Activated CD8-positive, alpha-beta memory T cell treated with anti-CD3 and anti-CD28 coated beads, Interleukin-2, amount 50 U/mL, for 24 hours (primary cell): ENCODE data around the gene DNAAF5.

Experiments used
- DNase-seq: peaks from one replicate; pipeline ENCODE4 v3.0.0-alpha.2; 2020; ENCODE audit errors: extremely low read depth

Gene DNAAF5

DNA sequence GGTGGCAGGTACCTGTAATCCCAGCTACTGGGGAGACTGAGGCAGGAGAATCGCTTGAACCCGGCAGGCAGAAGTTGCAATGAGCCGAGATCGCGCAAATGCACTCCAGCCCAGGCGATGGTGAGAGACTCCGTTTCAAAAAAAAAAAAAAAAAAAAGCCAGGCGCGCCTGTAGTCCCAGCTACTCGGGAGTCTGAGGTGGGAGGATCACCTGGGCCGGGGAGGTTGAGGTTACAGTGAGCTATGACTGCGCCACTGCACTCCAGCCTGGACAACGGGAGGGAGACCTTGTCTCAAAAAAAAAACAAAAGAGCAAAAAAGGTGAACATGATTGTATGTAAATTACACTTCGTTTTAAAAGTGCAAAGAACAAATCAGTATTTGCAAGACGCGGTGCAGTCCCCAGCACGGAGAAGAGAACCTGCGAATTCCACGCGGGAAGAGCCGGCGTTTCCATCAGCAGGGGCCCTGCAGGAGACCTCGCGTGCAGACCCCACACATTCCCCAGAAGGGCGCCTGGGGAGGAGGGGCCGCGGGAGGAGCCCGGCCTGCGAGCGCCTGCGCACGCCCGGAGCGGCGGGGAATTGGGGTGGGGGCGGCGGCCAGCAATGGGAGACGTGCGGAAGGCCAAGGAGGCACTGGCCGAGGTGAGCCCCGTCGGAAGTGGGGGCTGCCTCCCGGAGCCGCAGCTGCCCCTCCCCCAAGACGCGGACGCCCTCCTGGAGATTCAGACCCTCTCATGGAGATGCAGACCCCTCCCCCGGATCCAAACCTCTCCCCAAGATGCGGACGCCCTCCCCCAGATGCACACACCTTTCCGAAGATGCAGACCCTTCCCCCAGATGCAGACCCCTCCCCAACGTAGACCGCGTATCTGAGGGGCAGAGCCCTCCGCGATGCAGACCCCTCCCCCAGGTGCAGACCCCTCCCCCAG lies 89.1 kb downstream of the DNAAF5 start:
- DNase-seq: no peak

GRCh38 chr7:816300-816750 lies 89.8 kb downstream of the DNAAF5 start:
- peak; percentile 82 for DNase-seq

GRCh38 chr7:816751-817671 lies 90.5 kb downstream of the DNAAF5 start:
- DNase-seq: no peak

GRCh38 chr7:818031-818699 lies 91.7 kb downstream of the DNAAF5 start:
- no peak for DNase-seq

- DNase-seq: no peak
Measured at GRCh38 chr7:820341-820740, 93.8 kb downstream of the DNAAF5 start.

DNA sequence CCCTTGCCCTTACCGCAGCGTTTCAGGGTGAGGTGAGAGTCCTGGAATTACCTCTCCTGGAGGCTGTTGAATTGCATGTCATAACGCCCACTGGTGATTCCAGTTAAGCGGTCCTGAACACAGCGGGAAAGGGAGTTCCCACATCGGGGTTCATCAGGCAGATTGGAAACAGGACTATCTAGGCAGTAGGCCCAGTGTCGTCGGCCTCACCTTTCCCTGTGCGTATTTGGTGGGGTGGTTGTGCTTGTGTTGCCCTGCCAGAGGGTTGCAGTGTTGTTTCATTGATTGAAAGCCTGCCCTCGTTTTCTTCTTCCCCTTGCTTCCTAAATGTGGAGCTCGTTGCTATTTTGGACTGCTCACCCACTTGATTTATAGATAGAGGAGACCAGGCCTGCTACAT lies 95.2 kb downstream of the DNAAF5 start:
- DNase-seq: no peak

GRCh38 chr7:822692-823276 lies 96.3 kb downstream of the DNAAF5 start:
- DNase-seq: no peak

DNA sequence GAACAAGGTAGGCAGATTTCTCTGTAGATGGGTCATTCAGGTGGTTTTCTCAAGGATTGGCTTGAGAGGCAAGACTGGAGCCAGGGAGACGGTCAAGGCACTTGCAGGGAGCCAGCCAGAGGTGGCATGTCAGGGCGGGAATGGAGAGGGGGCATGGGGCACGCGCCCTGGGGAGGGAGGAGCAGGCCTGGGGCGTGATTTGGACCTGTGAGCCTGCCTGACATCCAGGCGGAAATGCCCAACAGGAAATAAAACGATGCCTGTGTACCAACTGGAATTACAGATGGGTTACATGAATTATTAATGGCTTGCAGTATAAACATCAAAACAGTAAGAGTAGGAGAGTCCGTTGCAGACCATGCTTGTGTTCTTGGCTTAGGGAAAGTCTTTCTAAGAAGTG lies 97.2 kb downstream of the DNAAF5 start:
- no peak for DNase-seq

- DNase-seq: no peak
Measured at GRCh38 chr7:824081-824480, 97.6 kb downstream of the DNAAF5 start.

DNA sequence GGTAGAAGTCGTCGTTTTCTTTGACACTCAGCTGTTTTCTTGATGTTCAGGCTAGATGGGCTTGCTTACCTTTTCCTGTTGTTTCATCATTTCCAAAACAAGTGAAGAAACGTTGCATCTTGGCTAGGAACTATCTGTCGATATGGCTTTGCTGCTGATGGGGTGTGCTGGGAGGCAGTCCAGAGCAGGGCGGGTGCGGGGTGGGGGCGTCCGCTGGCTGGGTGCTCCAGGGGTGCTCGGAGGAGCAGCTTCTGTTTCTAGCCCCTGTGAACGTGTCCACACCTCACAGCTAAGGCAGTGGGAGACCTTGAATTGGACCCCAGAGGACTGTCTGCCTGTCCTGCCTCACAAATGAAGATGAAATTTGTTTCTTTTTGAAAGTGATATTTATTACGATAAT lies 98.2 kb downstream of the DNAAF5 start:
- no peak for DNase-seq

DNA sequence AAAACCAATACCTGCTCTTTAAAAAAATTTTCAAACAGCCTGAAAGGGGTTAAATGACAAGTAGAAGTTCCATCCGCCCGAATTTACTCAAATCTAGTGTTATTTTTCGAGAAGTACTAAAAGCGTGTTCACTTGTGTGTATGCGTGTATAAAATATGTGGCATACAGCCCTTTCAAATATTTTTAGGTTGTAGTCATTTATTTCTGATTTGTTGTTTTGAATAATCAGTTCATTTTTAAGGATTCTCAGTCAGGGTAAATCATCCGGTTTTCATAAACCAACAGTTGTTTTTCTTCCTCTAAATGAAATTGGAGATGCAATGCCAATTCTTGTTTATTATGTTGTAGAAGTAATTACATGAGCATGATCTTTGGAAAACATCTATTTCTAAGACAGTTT lies 98.9 kb downstream of the DNAAF5 start:
- no peak for DNase-seq

DNA sequence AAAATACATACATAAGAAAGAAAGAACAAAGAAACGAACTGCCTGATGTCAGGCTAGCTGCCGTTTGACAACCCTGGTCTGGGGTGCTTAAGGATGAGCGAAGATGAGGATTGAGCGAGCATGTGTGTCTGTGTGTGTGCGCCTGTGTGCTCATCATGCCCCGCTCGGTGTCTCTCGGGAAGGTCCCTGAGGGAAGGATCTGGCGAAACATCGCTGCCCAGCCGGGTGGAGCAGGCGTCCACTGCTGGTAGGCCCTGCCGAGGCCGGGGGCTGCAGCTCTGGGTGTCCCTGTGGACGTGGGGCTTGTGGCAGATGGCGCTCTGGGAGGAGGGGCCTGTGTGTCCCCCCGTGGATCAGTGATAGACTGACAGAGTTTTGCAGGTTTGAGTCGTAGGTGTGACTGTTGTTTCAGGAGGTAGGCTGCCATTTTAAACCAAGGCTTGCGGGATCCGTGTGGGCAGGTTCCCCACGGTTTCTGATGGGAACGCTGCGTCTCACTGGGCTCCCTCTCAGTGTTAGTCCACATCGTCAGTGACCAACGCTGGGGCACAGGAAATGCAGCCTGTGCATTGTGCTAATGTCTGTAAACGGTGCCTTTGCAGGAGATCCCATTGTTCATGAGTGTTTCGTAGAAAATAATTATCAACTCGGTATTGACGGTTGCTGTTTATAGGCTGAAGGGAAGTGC lies 99.9 kb downstream of the DNAAF5 start:
- no peak for DNase-seq

GRCh38 chr7:828793-829561 lies 102.5 kb downstream of the DNAAF5 start:
- no peak for DNase-seq

DNA sequence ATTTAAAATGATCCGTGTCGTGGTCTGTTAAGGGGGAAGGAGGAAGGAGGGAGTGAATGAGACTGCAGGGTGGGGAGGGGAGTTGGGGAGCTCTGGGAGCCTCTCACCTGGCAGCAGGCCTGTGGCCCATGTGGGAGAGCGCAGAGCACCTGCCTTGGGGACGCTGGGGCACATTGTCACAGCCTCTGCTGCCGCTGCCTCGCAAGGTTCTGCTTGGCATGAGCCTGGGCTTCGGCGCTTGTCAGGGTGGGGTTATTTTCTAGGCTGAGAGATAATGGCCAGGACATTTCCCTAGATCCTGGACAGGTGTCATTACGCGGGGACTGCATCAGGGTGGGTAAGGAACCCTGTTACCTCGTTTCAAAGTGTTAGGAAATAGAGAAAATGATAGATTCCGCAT lies 103.6 kb downstream of the DNAAF5 start:
- no peak for DNase-seq

GRCh38 chr7:831596-832166 lies 105.2 kb downstream of the DNAAF5 start:
- DNase-seq: no peak

GRCh38 chr7:832167-832967 lies 105.9 kb downstream of the DNAAF5 start, which contains the start of gene SUN1:
SUN1 (plus strand) TSS chr7:832476; CDS start chr7:832525, 49 bp downstream.
- DNase-seq: no peak

- DNase-seq: no peak
Measured at GRCh38 chr7:832968-833424, 106.5 kb downstream of the DNAAF5 start.

DNA sequence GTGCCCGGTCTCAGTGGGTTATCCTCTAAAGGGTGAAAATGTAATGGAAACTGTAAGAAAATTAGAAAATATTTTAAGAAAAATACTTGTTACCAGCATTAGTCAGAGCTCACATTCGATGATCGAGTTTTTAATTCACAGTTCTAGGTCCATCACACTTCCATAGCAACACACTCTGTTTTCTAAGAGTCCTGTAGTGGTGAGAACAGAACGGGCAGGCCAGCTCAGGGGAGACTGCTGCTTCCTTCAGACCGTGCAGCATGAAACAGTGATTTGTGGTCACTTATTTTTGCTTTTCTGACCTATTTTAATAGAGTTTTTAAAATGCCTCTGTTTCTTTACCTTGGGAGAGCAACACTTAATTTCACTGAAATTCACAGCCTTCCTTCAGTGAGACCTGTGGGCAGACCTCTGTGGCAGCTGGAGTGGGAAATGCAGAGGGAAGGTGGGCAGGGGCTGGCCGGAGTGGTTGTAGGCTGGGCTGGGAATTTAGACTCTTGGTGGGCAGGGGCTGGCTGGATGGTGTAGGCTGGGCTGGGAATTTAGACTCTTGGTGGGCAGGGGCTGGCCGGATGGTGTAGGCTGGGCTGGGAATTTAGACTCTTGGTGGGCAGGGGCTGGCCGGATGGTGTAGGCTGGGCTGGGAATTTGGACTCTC lies 107.2 kb downstream of the DNAAF5 start:
- no peak for DNase-seq
